A549 (cell line): ENCODE results near the gene PSG1. TPM values are rescaled to one million over a fixed set of nuclear protein-coding genes. Genes with fewer than 3 reads are reported as not detected.
"Not testable (repeated sequence)": the region's sequence is repeated elsewhere in the genome, so short reads cannot be mapped to it uniquely, and the experiment has no call there.

Source experiments
- ATAC-seq, 2 experiments: fragments of 200-7000 bp in 1 of 2; fragments of >200 bp in 1 of 2; cut with Nextera tagmentation in 1 of 2; cut with Tn5 transposase in 1 of 2; 3 replicates each; pipeline versions ENCODE4 v1.8.0 to v1.9.1; 2018 to 2020; ENCODE audit warnings: mild to moderate bottlenecking in 1 of 2, moderate library complexity in 1 of 2
- CTCF ChIA-PET: fragments of 300-600 bp; sonication (Branson Sonifier 250); formaldehyde crosslinking; extraction: SDS; loops from one replicate; lab custom pipeline; 2021; ENCODE audit warnings: antibody characterized with exemption, inconsistent platforms; lab: Yijun Ruan, JAX
- POLR2A ChIA-PET: fragments of 350-600 bp; formaldehyde crosslinking; extraction: SDS; loops from one replicate; lab custom pipeline; 2021; ENCODE audit warnings: antibody characterized with exemption, inconsistent platforms; lab: Yijun Ruan, JAX
- DNase-seq, 2 experiments: peaks; one replicate each; pipeline versions ENCODE4 v3.0.0 to v3.0.0-alpha.2; 2011 to 2016; ENCODE audit warnings: low read depth in 1 of 2, low spot score in 1 of 2
- FAIRE-seq: peaks from 2 replicates; lab custom pipeline; 2011; peaks lifted over from hg19 to GRCh38; lab: Jason Lieb, UNC
- H3K27ac ChIP-seq, 2 experiments: fragments of >200 bp; sonication (Bioruptor Twin); formaldehyde crosslinking; 3 replicates each; pipeline ENCODE4 v1.5.1; 2016 to 2017
- H3K4me1 ChIP-seq: fragments of >200 bp; sonication (Bioruptor Twin); formaldehyde crosslinking; 3 replicates; pipeline ENCODE4 v1.6.1; 2016
- H3K4me2 ChIP-seq: fragments of >200 bp; sonication (Bioruptor Twin); formaldehyde crosslinking; 3 replicates; pipeline ENCODE4 v1.6.1; 2016
- H3K4me3 ChIP-seq: fragments of >200 bp; sonication (Bioruptor Twin); formaldehyde crosslinking; 3 replicates; pipeline ENCODE4 v1.5.1; 2016
- H3K9me3 ChIP-seq: fragments of >200 bp; sonication (Bioruptor Twin); formaldehyde crosslinking; 3 replicates; pipeline ENCODE4 v1.6.1; 2016
- CEBPB ChIP-seq, 2 experiments: fragments of >200 bp in 1 of 2; sonication (Bioruptor Twin) in 1 of 2; formaldehyde crosslinking in 1 of 2; IDR thresholded peaks; 2 replicates each; pipeline ENCODE4 v1.6.1; 2012 to 2016
- EP300 ChIP-seq, 2 experiments: fragments of >200 bp; sonication (Bioruptor Twin); formaldehyde crosslinking; IDR thresholded peaks; 2 replicates in 1 of 2; 3 replicates in 1 of 2; pipeline ENCODE4 v1.6.1; 2016 to 2017
- FOSL2 ChIP-seq, 2 experiments: fragments of 450-650 bp in 1 of 2; fragments of >200 bp in 1 of 2; sonication (Bioruptor Twin) in 1 of 2; formaldehyde crosslinking; IDR thresholded peaks; 2 replicates each; pipeline versions ENCODE4 v1.5.0 to v1.6.1; 2016 to 2020; ENCODE audit warnings: mild to moderate bottlenecking in 1 of 2, moderate library complexity in 1 of 2
- GATA3 ChIP-seq: IDR thresholded peaks from 2 replicates; pipeline ENCODE4 v1.6.1; 2012; ENCODE audit warnings: borderline replicate concordance
- HOXB5 ChIP-seq: fragments of 250-450 bp; sonication (Bioruptor Pico); IDR thresholded peaks from 2 replicates; pipeline ENCODE4 v1.5.0; 2020; ENCODE audit warnings: mild to moderate bottlenecking, moderate library complexity
- JUN ChIP-seq, 2 experiments: fragments of >200 bp; sonication (Bioruptor Twin); formaldehyde crosslinking; IDR thresholded peaks; 2 replicates in 1 of 2; 3 replicates in 1 of 2; pipeline ENCODE4 v1.6.1; 2016 to 2017
- JUNB ChIP-seq: fragments of >200 bp; sonication (Bioruptor Twin); formaldehyde crosslinking; IDR thresholded peaks from 2 replicates; pipeline ENCODE4 v1.6.1; 2016
- MYC ChIP-seq: IDR thresholded peaks from 2 replicates; pipeline ENCODE4 v1.6.1; 2012; ENCODE audit warnings: mild to moderate bottlenecking, inconsistent platforms, low read length, improper control_type of control experiment, borderline replicate concordance
- PBX3 ChIP-seq: IDR thresholded peaks from 2 replicates; pipeline ENCODE4 v1.6.1; 2012
- RAD21 ChIP-seq, 2 experiments: fragments of >200 bp in 1 of 2; sonication (Bioruptor Twin) in 1 of 2; formaldehyde crosslinking in 1 of 2; IDR thresholded peaks in 1 of 2; conservative IDR thresholded peaks in 1 of 2; 2 replicates in 1 of 2; 3 replicates in 1 of 2; pipeline ENCODE4 v1.6.1; 2012 to 2018; ENCODE audit warnings: inconsistent platforms in 1 of 2
- ZNF302 ChIP-seq: fragments of 250-450 bp; sonication (Bioruptor Pico); IDR thresholded peaks from 2 replicates; pipeline ENCODE4 v1.9.0; 2021; ENCODE audit warnings: inconsistent platforms, mild to moderate bottlenecking, moderate library complexity
- WGBS: methylation state at CpG from one replicate; pipeline ENCODE4 v1.1.6; 2017; ENCODE audit errors: missing lambda C conversion rate; 5-methylcytosine and 5-hydroxymethylcytosine counted together
- polyA plus RNA-seq, 4 experiments: library from polyadenylated mRNA; depleted of rRNA in 3 of 4; stranded (reverse); fragments of >200 nt; fragmentation: RNase III in 1 of 4; extraction: RNeasy Plus Mini Kit Qiagen cat#74134 plus additional on column Dnase treatment in 1 of 4; gene quantifications; 2 replicates in 3 of 4; 3 replicates in 1 of 4; pipeline ENCODE4 v1.2.3, GENCODE V29; 2011 to 2017
- TF ChIP-seq, protein P1 (sequence below): IDR thresholded peaks from 2 replicates; pipeline ENCODE4 v1.6.1; 2012

The PSG1 gene
- polyA plus RNA-seq, 2 of the 4 experiments (the other 2 are of a cell fraction) = 0.16 to 0.41 TPM

- DNase-seq, H3K4me1 ChIP-seq, H3K4me3 ChIP-seq, H3K4me2 ChIP-seq, FAIRE-seq, POLR2A ChIA-PET, ATAC-seq: not testable (repeated sequence)
- WGBS = 64% methylated on average over 5 of the region's 5 CpGs
- H3K27ac ChIP-seq = peak overlapping the region in 1 of 2 experiments; percentile 39; a peak in 2 of 6 replicates
- CTCF ChIA-PET = interaction anchor here (1.4 to 1.8 kb wide), 2 partner anchors 212 to 310 kb away, joined by 3 to 6 read pairs; no protein-coding TSS in a partner anchor
- peaks cover 14% of the 10 kb centered on the region for H3K9me3 ChIP-seq
Measured at GRCh38 chr19:42906162-42906561, 26.6 kb upstream of the PSG1 start.

- peaks cover 29% of the 10 kb centered on the region for H3K9me3 ChIP-seq
- H3K27ac ChIP-seq = peak overlapping the region; percentile 81 to 85
- DNase-seq, H3K4me2 ChIP-seq, H3K4me3 ChIP-seq: not testable (repeated sequence)
- FAIRE-seq = peak; percentile 56
- CTCF ChIA-PET = interaction anchor here (0.8 to 4.1 kb wide), 6 partner anchors 9 to 532 kb away, joined by 3 to 27 read pairs (median 4); no protein-coding TSS in a partner anchor
- H3K4me1 ChIP-seq = peaks cover 36% of the 10 kb centered on the region
- peak; percentile 9; the same call in 1 of the 2 replicates for TF ChIP-seq ZNF302 (CRISPR knock-in tag)
- TF ChIP-seq, all 56 proteins: peak for 1; not testable (repeated sequence) for 55
- POLR2A ChIA-PET, ATAC-seq: not testable (repeated sequence)
- 95% methylated on average over 4 of the region's 4 CpGs for WGBS
Measured at GRCh38 chr19:42900561-42900960, 21.0 kb upstream of the PSG1 start.

GRCh38 chr19:42899674-42900073 lies 20.2 kb upstream of the PSG1 start:
- FAIRE-seq, DNase-seq, POLR2A ChIA-PET, ATAC-seq, H3K4me3 ChIP-seq: not testable (repeated sequence)
- CTCF ChIA-PET = interaction anchor here (0.6 to 4.1 kb wide), 5 partner anchors 14 to 237 kb away, joined by 3 to 27 read pairs (median 3); no protein-coding TSS in a partner anchor
- Histone ChIP-seq H3K9me3 (peaks cover 26% of the 10 kb centered on the region), H3K27ac (peak overlapping the region; percentile 81 to 85), H3K4me1 (peaks cover 36% of the 10 kb centered on the region), H3K4me2 (peak overlapping the region; percentile 53)
- 31% methylated on average over 12 of the region's 12 CpGs for WGBS
- TF ChIP-seq ZNF302 (CRISPR knock-in tag) (peak; percentile 47; the same call in 1 of the 2 replicates), JUNB (0 out of 2 replicates have a peak, but pooled peaks have one; percentile 5)

DNA sequence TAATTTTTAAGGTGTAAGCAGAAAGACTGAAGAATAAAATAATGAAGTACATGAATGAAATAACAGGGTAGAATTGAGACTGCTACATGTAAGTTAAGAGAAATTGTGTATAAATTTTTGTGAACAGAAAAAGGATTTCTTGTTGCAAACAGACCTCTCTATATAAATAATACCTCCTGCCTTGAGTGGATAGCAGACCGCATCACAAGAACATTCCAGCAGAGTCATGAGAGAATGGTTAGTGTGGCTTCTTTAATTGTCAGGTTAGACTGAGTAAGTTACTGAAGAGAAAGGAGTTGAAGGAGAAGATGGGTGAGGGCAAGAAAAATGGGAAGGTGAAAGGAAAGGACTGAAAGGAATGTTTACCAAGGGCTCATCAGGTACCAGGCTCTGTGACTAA lies 19.6 kb upstream of the PSG1 start:
- H3K9me3 ChIP-seq = peaks cover 26% of the 10 kb centered on the region
- H3K4me1 ChIP-seq = peaks cover 36% of the 10 kb centered on the region
- ATAC-seq (peak in 1 of 2 experiments; percentile 66; a peak in 1 of 6 replicates), FAIRE-seq (peak; percentile 92), DNase-seq (peak in 1 of 2 experiments; percentile 46)
- peak overlapping the region; percentile 53 for H3K4me2 ChIP-seq
- TF ChIP-seq, protein P1, sequence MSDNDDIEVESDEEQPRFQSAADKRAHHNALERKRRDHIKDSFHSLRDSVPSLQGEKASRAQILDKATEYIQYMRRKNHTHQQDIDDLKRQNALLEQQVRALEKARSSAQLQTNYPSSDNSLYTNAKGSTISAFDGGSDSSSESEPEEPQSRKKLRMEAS = 0 out of 2 replicates have a peak, but pooled peaks have one; percentile 10
- 0 out of 5 replicates have a peak, but pooled peaks of 1 of the 2 experiments have one; percentile 19 for TF ChIP-seq JUN (IDR thresholded peaks at IDR 0.05)
- POLR2A ChIA-PET, H3K4me3 ChIP-seq: not testable (repeated sequence)
- CTCF ChIA-PET = interaction anchor here (0.9 to 4.1 kb wide), 4 partner anchors 12 to 20 kb away, joined by 3 to 27 read pairs (median 6); no protein-coding TSS in a partner anchor
- H3K27ac ChIP-seq = peak overlapping the region; percentile 71 to 84
- WGBS = 18% methylated on average over 1 of the region's 1 CpG

DNA sequence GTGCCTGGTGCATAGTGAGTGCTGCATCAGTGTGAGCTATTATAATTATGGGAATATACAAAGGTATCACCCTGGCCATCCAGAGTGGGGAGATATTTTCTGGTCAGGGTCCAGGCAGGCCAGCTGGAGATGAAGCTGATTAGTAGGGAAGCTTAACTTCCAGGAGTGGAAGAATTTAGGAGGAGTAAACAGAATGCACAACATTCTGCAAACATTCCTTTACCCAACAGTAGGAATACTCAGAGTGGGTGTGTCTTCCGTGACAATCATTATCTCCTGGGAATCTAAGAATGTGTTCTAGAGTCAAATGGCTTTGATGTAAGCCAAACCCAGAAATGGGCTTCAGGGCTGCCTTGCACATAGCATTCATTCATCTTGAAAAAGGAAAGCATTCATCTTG lies 19.1 kb upstream of the PSG1 start:
- CTCF ChIA-PET = interaction anchor here (0.9 to 2.1 kb wide), 5 partner anchors 11 to 332 kb away, joined by 3 to 6 read pairs (median 4); no protein-coding TSS in a partner anchor

More for the DNA sequence above, 19.1 kb upstream of the PSG1 start:
- H3K4me3 ChIP-seq; FAIRE-seq; ATAC-seq; POLR2A ChIA-PET; TF ChIP-seq FOSL2 (IDR thresholded peaks at IDR 0.05): not testable (repeated sequence)
- H3K4me2 ChIP-seq = peak overlapping the region; percentile 53
- TF ChIP-seq HOXB5 (peak; percentile 61; the same call in 1 of the 2 replicates), EP300 (IDR thresholded peaks at IDR 0.05) (peak; percentile 68 to 81; a peak in 4 of 5 replicates), FOSL2 (CRISPR knock-in tag; IDR thresholded peaks at IDR 0.05) (peak; percentile 77), CEBPB (IDR thresholded peaks at IDR 0.05) (peak in 1 of 2 experiments; percentile 76; a peak in 2 of 4 replicates), MYC (0 out of 2 replicates have a peak, but pooled peaks have one; percentile 33), JUN (IDR thresholded peaks at IDR 0.05) (peak; percentile 30 to 47; a peak in 1 of 5 replicates), GATA3 (peak; percentile 98), PBX3 (peak; percentile 64; the same call in 1 of the 2 replicates), RAD21 (conservative IDR thresholded peaks at IDR 0.05 in 1 of 2, IDR thresholded peaks at IDR 0.05 in 1 of 2) (peak; percentile 5 to 35; a peak in 2 of 5 replicates), JUNB (0 out of 2 replicates have a peak, but pooled peaks have one; percentile 23)
- TF ChIP-seq, protein P1 = 0 out of 2 replicates have a peak, but pooled peaks have one; percentile 37
- 0% methylated on average over 1 of the region's 1 CpG for WGBS
- H3K4me1 ChIP-seq = peaks cover 36% of the 10 kb centered on the region
- peak overlapping the region; percentile 71 to 84 for H3K27ac ChIP-seq
- DNase-seq = peak in 1 of 2 experiments; percentile 81
- H3K9me3 ChIP-seq = peaks cover 26% of the 10 kb centered on the region
